NT2/D1 (cell line): Measurements from ENCODE around the gene MMEL1.
"Not testable (repeated sequence)": the region's sequence is repeated elsewhere in the genome, so short reads cannot be mapped to it uniquely, and the experiment has no call there.

ENCODE experiments used
- DNase-seq: peaks from one replicate; pipeline ENCODE4 v3.0.0-alpha.2; 2011; ENCODE audit warnings: low read depth, low spot score
- H3K27me3 ChIP-seq: 2 replicates; pipeline ENCODE4 v1.6.0; 2011; ENCODE audit warnings: mild to moderate bottlenecking; ENCODE audit not compliant: insufficient read length, insufficient read depth
- H3K36me3 ChIP-seq: 2 replicates; pipeline ENCODE4 v1.6.1; 2011; ENCODE audit warnings: mild to moderate bottlenecking, low read length, mixed read lengths; ENCODE audit not compliant: insufficient read depth, insufficient read length
- H3K4me1 ChIP-seq: 2 replicates; pipeline ENCODE4 v1.5.1; 2011; ENCODE audit not compliant: insufficient read depth, insufficient read length
- H3K4me3 ChIP-seq: 2 replicates; pipeline ENCODE4 v1.5.1; 2011; ENCODE audit warnings: low read depth; ENCODE audit not compliant: insufficient read length
- H3K9ac ChIP-seq: 2 replicates; pipeline ENCODE4 v1.6.0; 2011; ENCODE audit warnings: low read depth; ENCODE audit not compliant: insufficient read length
- H3K9me3 ChIP-seq: 2 replicates; pipeline ENCODE4 v1.5.1; 2011; ENCODE audit warnings: mild to moderate bottlenecking, low read length; ENCODE audit not compliant: insufficient read depth
- SUZ12 ChIP-seq: IDR thresholded peaks from 2 replicates; pipeline ENCODE4 v1.6.1; 2011; ENCODE audit not compliant: insufficient read length, insufficient read depth; ENCODE audit errors: extremely low read depth
- YY1 ChIP-seq: IDR thresholded peaks from 2 replicates; pipeline ENCODE4 v1.6.1; 2011; ENCODE audit not compliant: insufficient read length, insufficient read depth
- ZNF274 ChIP-seq: IDR thresholded peaks from 2 replicates; pipeline ENCODE4 v1.6.1; 2011; ENCODE audit warnings: mild to moderate bottlenecking, low read depth, low read length

Gene MMEL1

DNA sequence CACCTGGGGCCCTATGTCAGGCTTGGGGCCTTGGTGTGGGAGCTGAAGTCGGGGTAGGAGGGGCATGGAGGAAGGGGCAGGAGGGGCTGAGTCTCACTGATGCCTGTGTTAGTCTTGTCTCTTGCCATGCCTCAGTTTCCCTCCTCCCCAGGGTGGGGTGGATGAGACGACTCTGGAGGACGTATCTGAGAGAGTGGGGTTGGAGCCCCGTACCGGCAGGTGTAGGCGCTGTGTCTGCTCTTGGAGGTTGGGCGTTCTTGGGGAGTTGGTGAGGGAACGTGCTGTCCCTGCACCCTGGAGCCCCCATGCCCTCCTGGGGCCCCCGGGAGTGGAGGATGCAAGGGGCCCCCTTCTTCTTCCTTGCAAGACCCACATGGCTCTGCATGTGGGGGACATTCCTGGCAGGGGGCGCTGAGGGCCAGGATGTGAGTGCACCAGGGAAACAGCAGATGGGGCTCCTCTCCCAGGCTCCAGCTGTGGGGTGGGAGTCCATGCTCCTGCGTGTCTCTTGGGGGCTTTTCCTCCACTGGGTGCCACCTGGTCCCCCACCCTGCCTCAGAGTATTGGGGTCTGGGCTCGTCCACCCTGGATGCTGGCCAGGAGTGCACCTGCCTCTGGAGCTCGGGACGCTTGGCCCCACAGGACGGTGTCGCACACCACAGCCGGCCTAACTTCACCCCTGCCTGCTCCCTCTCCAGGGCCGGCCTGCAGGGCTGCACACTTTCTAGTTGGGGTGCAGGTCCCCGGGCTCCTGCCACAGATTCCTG, 78.0 kb downstream of the MMEL1 start:
- Histone ChIP-seq H3K36me3 (no peaks in the 10 kb centered on the region), H3K9me3 (no peaks in the 10 kb centered on the region), H3K4me1 (peaks cover 2% of the 10 kb centered on the region), H3K4me3 (no peak overlapping the region), H3K9ac (no peak overlapping the region), H3K27me3 (no peaks in the 10 kb centered on the region)
- no peak for TF ChIP-seq ZNF274
- TF ChIP-seq SUZ12, result no peak
- DNase-seq, result no peak

DNA sequence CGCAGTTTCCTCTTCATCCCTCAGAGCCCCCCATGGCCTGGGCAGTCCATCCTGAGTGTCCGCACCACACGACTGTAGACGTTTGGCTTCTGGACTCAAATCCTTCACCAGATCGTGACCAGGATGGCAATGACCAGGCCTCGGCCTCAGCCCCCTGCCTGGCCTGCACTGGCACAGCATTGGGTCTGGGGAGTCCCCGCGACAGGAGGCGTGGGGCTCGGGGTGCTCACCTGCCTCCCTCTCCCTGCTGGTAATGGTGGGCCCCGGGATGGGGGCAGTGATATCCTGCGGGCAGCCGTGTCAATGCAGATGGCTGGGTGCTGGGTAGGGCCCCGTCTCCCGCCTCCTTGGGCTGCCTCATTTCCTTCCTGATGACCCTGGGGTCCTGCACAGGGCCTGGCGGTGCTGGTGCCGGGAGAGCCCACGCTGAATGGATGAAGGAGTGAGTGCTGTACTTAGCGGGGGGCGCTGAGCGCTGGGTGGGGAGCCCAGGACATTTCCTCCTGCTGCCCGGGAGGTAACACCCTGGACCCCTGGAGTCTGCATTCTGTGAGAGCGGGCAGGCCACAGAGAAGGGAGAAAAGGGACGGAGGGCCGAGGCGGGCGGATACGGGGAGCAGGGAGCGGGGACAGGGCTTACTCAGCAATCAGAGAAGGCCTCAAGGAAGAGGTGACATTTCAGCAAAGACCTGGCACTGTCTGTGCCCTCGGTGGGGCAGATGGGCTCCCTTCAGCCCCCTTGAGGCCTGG, 78.8 kb downstream of the MMEL1 start:
- no peak overlapping the region for H3K4me3 ChIP-seq
- H3K9ac ChIP-seq, result no peak overlapping the region
- TF ChIP-seq ZNF274 (no peak), SUZ12 (no peak), YY1 (no peak)

DNA sequence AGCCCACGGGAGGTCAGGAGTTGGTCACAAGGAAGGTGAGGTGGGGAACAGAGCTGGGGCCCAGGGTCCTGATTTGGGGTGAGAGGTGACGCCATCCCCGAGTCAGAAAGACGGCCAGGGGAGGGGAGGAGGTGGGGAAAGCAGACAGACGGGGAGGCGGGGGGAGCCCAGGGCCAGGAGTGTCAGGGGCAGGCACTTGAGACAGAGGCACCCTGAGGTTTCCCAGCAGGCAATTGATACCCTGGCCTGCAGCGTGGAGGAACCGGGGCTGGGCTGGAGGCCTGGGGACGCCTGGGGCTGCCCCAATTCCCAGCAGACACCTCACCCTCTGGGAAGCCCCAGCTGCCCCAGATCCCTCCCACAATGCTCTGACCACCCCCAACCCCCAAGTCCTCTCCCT, 79.7 kb downstream of the MMEL1 start:
- not testable (repeated sequence) for H3K4me1 ChIP-seq, DNase-seq, H3K9me3 ChIP-seq

More for the DNA sequence above, 78.8 kb downstream of the MMEL1 start:
- Histone ChIP-seq H3K27me3 (no peaks in the 10 kb centered on the region), H3K36me3 (no peaks in the 10 kb centered on the region), H3K4me1 (peaks cover 2% of the 10 kb centered on the region), H3K9me3 (no peaks in the 10 kb centered on the region)
- DNase-seq, result no peak

DNA sequence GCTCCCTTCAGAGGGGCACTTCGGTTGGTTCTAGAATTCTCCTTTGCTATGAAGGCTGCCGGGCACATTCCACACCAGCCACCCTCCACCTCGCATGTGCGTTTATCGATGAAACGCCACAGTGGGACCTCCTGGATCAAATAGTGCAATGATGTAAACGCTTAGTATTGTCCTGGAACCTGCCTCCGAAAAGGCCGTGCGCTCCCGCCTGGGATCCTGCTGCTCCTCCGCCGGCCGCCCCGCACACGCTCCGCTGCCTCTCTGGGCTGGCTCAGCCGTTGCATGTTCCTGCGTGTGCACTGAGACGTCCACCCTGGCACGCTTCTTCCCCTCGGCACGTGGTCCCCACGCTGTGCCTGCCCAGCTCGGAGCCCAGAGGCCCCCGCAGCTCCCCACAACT, 80.6 kb downstream of the MMEL1 start:
- H3K36me3 ChIP-seq, result no peaks in the 10 kb centered on the region
- H3K27me3 ChIP-seq, result no peaks in the 10 kb centered on the region
- no peak for DNase-seq
- no peak overlapping the region for H3K9ac ChIP-seq
- no peak overlapping the region for H3K4me3 ChIP-seq
- H3K4me1 ChIP-seq, result peaks cover 3% of the 10 kb centered on the region
- H3K9me3 ChIP-seq, result no peaks in the 10 kb centered on the region
- TF ChIP-seq SUZ12 (no peak), ZNF274 (no peak), YY1 (no peak)

More for the DNA sequence above, 79.7 kb downstream of the MMEL1 start:
- H3K36me3 ChIP-seq, H3K4me3 ChIP-seq, H3K27me3 ChIP-seq, H3K9ac ChIP-seq: not testable (repeated sequence)

DNA sequence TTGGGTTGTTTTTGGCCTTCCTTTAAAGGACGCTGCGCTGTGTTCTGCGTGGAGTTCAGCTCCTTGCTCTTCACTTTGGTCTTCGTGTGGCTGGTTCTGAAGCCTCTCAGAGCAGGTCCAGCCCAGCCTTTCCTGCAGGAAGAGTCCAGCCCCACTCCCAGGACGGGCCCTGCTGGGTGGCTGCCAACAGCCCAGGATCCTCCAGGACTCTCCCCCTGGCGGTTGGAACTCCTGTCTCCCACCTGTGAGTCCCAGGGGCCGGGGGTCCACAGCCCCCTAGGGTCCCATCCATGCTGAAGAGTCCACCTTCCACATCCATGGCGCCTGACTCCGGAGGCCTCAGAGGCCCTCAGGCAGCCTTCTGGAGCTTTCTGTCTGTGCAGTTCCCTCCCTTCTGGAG, 81.3 kb downstream of the MMEL1 start:
- not testable (repeated sequence) for DNase-seq, H3K4me3 ChIP-seq, H3K4me1 ChIP-seq, H3K36me3 ChIP-seq, H3K9ac ChIP-seq, H3K9me3 ChIP-seq, H3K27me3 ChIP-seq

DNA sequence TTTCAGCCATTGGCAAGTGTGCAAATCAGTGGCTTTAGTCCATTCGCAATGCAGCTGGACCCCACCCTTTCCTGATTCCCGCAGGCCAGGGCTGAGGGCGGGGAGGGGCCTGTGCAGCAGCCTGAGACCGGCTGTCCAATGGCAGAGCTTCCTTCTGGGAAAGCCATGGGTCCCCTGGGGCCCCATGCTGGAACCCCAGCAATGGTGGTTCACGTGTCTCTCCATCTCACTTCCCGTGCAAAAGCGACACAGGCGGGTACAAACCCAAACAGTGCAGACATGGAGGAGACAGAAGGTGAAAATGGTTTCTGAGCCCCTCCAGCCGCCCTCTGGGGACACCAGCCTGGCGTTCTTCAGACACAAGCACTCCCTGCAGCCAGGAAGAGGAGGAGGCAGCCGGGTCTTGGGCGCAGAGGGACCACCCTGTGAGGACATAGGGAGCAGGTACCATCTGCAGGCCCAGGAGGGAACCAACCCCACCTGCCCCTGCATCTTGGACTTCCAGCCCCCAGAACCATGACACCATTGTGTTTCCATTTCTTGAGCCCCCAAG, 82.4 kb downstream of the MMEL1 start:
- DNase-seq, H3K27me3 ChIP-seq, H3K4me3 ChIP-seq, H3K9me3 ChIP-seq, H3K9ac ChIP-seq, H3K4me1 ChIP-seq, H3K36me3 ChIP-seq: not testable (repeated sequence)

DNA sequence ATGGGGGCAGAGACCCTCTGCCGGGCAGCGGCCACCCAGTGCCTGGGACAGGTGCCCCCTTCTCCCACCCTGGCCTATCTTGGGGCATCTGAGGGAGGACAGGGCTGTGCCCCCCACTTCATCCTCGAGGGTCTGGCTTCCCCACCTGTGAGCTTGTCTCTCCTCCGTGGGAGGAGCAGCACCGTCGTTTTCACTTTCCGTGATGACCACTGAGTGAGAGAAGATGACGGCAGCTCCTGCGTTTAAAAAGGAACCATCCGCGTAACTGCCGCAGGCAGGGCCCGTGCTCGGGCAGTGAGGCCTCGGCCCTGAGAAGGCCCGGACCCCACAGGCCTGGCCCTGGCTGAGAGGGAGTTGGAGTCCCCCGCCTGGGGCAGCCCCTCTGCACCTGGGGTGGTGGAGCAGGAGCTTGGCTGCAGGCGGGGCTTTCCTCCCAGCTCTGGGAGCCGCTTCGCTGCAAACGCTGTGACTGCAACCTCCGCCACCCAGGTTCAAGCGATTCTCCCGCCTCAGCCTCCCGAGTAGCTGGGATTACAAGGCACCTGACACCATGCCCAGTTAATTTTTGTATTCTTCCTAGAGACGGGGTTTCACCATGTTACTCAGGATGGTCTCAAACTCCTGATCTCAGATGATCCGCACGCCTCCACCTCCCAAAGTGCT, 83.3 kb downstream of the MMEL1 start:
- not testable (repeated sequence) for H3K4me1 ChIP-seq, H3K9ac ChIP-seq, DNase-seq, H3K27me3 ChIP-seq, H3K4me3 ChIP-seq, H3K9me3 ChIP-seq, H3K36me3 ChIP-seq
